NCI-H774 (cell line): Measurements from ENCODE around the gene MIR17HG.
"Not testable (repeated sequence)": the region's sequence is repeated elsewhere in the genome, so short reads cannot be mapped to it uniquely, and the experiment has no call there.

Source experiments
- DNase-seq: peaks from one replicate; lab custom pipeline; 2025; lab: John Stamatoyannopoulos, UW

MIR17HG gene

DNA sequence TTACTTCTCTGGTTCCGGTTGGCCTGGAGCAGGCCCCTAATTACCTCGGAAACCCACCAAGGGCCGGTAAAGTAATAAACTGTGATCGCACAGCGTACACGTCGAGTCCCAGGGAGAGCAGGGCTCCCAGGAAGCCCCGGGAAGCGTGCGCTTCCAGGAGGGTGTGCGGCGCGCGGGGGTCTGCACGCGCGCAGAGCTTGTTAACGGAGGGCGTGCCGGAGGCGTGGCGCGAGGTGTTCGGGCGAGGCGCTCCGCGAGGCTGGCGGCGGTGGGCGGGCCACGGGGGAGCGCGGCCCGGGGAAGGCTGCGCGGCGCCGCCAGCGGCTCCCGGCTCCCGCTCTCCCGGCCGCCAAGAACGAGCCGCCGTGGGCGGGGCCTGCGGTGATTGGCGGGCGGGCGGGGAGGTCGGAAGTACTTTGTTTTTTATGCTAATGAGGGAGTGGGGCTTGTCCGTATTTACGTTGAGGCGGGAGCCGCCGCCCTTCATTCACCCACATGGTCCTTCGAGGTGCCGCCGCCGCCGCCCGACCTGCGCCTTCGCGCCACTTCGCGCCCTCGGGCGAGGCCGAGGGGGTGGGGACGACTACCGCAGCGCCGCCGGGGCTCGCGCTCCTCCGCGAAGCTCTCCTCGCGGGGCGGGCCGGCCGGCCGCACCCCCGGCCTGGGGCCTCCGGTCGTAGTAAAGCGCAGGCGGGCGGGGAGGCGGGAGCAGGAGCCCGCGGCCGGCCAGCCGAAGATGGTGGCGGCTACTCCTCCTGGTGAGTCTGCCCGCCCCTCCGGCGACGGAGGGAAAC lies at the start of gene MIR17HG:
Gene MIR17HG, plus strand, starts transcription at position 486 of the 794 bp plus-strand sequence.
- DNase-seq = peak; percentile 66

DNA sequence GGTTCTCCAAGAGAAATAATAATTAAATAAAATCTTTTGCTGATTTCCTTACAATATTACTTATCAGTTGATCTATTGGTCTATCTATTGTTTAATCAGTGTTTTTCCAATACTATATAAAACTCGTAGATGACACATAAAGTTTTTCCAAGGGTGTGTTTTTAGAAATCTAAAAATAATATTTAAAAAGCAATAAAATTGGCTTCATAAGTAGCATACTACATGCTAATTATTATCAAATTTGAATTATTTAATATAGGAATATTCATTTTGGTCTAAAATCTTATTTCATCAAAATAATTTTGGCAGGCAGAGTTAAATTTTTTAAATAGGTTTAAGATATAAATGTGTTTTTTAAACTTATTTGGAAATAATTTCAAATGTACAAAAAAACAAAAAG lies 49.4 kb upstream of the MIR17HG start:
- DNase-seq = no peak

DNA sequence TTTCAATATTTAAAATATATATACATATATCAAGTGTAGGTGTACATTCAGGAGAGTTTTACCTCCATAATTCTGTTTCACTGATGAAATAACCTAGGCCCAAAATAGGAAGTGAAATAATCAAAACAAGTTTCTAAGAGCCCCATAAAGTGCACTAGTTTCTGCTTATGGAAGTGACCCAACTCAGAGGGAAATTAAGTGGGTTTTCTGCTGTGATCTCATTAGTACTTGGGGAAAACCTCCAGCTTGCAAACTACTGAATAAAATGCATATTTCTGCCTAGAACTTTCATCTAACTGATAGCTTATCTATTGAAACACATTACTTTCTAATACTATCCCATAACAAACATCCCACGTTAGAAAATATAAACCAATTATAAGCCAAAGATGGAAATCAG lies 45.4 kb upstream of the MIR17HG start:
- DNase-seq = no peak

DNA sequence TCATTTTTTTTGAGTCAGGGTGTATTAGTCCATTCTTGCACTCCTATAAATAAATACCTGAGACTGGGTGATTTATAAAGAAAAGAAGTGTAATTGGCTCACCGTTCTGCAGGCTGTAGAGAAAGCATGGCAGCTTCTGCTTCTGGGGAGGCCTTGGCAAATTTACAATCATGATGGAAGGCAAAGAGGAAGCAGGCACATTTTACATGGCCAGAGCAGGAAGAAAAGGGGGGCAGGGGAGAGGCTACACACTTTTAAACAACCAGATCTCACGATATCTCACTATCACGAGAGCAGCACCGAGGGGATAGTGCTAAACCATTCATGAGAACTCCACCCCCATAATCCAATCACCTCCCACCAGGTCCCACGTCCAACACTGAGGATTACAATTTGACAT lies 44.5 kb upstream of the MIR17HG start:
- no peak for DNase-seq

DNA sequence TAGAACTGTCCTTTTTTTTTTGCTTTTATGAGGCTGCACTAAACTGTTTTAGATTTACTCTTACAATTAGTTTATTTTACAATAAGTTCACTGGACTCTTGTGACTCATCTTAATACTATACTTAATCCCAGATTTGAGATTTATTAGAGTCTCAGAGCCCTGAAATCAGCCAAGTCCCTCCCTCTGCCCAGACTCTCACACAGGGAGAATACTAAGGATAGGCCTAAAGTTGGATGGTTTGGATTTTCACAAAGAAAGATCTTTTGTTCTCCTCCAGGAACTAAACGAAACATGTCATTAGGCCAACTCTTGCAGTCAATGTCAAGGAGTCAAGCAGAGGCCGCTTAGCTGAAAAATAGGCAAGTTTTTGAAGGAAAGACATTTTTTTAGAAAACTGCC lies 42.7 kb upstream of the MIR17HG start:
- no peak for DNase-seq

GRCh38 chr13:91305652-91306051 lies 41.8 kb upstream of the MIR17HG start:
- DNase-seq = no peak

DNA sequence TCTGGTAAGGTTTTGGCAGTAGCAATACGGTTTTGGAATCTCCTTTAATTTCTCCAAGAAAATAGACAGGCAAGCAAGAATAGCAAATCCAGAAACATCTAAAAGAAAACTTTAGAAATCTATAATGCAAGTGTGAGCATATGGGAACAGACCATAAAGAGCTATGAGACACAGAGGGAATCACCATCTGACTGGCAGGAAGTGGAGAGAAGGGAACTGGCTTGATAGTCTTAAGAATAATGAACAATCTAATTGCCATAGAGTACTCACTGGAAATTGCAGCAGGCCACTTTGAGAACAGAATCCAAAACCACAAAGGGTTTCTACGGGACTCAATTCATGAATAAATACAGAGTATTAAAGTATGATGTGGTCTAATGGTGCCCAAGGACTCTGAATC lies 39.6 kb upstream of the MIR17HG start:
- no peak for DNase-seq

DNA sequence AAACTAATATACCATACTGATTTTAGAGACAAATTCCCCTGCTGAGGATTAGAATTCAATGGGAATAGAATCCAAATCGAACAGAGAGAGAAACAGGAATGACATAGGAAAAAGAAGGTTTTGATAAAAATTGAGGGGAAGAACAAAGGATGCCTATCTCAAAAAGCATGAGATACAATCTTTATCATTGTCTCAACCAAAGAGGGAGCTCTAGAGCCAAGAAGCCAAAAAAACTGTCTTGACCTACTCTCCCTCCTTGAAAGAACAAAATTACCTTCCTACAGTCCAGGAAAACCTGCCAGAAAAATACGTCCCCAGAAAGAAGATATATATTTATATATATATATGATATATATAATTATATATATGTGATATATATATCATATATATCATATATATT lies 39.2 kb upstream of the MIR17HG start:
- no peak for DNase-seq

- DNase-seq = no peak
Measured at GRCh38 chr13:91311491-91311890, 36.0 kb upstream of the MIR17HG start.

GRCh38 chr13:91312324-91312723 lies 35.2 kb upstream of the MIR17HG start:
- DNase-seq = no peak

DNA sequence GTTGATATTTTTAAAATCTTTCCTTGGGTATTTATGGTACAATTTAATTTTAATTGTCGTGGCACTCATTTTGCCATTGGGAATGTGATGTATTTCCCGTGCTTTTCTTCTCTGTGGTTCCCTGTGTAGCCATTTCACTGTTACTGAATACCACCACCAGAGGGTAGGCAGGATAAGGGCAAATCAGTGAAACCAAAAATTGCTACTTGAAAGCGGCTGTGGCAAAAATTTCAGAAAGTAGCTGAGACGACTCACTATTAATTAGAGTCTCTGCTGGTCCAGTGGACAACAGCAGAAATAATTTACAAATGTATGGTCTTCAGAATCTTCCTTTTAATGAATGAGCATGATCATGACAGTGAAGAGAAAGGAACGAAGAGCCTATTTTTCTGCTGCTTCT lies 34.4 kb upstream of the MIR17HG start:
- DNase-seq = no peak

GRCh38 chr13:91313581-91313980 lies 33.9 kb upstream of the MIR17HG start:
- DNase-seq = no peak

- no peak for DNase-seq
Measured at GRCh38 chr13:91314888-91315287, 32.6 kb upstream of the MIR17HG start.

- DNase-seq = no peak
Measured at GRCh38 chr13:91318886-91319285, 28.6 kb upstream of the MIR17HG start.

DNA sequence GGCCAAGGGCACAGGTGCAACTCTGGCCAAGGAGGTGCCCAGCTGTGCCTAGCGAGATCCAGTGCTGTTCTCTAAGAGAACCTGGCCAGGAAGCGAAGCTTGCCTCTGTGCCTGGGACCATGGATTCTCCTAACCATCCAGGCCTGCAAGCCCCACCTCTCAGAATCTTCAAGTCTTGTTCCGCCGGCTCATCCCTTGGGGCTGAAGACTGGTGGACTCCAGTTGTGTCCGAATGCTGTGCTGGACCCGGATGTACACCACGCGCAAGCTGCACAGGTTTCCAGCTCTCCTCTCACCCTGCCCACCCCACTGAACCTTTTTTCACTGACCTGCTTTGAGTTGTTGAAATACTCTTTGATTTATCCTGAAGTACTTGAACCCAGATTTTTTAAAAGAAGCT lies 27.5 kb upstream of the MIR17HG start:
- no peak for DNase-seq

- DNase-seq = not testable (repeated sequence)
Measured at GRCh38 chr13:91320990-91321389, 26.5 kb upstream of the MIR17HG start.

GRCh38 chr13:91323349-91323748 lies 24.1 kb upstream of the MIR17HG start:
- no peak for DNase-seq

DNA sequence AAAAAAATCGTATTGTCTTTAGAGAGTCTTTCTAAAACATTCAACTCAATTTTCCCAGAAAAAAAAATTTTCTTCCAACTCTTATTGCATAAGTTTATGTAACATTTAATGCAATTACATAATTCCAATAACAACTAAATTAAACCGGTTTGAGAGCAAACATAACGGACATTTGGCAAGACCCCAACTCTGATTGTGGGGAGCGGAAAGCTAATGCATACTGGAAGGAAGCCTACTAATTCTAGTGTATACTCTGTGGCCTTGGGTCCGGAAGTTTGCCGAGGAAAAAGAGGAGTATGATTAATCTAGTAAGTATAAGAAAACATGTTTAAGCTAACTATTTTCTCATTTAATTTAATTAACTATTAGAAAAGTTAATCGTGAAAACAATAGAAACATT lies 21.3 kb upstream of the MIR17HG start:
- no peak for DNase-seq

- no peak for DNase-seq
Measured at GRCh38 chr13:91328726-91329125, 18.8 kb upstream of the MIR17HG start.

DNA sequence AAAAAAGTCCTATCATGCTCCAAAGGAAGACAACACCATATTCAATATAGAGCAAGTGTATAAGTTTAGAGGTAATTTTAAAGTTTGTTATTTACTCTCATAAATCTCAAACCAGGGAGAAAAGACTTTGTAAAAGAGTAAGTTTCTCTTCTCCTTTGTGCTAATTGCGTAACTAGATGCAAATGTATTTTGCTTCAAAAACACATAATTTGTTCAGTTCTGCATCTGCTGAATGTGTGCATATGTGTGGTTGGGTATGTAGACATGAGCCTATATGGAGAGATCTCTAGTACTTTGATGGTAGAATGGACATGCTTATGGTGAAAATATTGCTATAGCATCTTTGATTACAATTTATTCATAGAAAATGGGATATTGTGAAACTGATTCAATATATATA lies 17.8 kb upstream of the MIR17HG start:
- no peak for DNase-seq

DNA sequence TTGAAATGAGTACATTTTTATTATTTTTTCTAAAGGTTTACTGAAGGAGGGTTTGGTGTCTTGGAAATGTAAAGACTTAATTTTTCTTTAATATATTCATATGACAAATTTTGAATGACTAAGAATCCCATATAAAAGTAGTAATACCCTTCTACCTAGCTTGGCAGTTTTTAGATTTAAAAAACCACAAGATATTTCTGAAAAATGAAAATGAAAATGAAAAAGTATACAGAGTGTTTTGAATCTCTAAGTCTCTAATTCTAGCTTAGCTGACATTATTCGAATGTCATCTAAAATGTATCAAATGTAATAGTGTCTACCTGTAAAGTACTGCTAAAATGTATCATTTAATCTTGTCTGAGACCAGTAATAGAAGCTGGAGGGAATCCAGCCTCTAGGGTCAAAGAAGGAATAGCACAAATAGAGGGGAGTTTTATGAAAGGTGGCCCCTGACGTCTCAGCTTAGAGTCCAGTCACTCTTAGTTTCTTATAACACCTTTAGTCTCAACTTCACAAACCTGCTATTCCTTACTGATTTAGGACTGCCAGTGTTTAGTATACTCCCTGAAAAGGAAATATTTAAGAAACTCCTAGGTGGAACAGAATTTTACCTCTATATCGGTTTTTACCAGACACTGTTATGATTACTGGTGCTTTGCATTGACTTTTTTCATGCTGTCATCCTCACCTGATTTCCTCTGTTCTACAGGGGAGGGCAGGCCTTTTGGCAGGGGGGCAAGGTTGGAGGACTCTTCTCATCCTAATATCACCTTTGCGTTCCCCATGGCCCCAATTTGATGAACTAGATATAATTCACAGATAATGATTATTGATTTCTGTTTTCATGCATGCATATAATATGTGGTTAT lies 16.2 kb upstream of the MIR17HG start:
- no peak for DNase-seq

DNA sequence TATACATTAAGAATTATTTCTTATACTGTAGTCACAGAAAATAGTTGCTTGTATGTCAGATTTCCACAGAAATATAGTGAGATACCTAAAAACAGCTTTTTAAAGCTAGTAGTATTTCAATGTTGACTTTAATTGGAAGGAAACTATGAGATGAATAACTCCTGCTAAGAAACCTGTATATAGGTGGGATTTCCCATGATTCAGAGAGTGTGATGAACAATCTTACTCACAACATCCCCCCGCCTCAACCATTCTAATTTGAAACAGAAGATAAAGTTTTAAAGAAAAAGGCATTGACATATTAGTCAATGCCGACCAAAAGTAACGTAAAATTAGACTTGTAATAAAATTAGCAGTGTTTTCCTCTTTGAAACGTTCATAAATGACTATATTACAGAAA lies 1.4 kb upstream of the MIR17HG start:
- no peak for DNase-seq

- no peak for DNase-seq
Measured at GRCh38 chr13:91346850-91347201, 661 bp upstream of the MIR17HG start.
